HG03558 (cell line): Measurements from ENCODE around the gene LRRC40.
"Not testable (repeated sequence)": the region's sequence is repeated elsewhere in the genome, so short reads cannot be mapped to it uniquely, and the experiment has no call there.

Source experiments
- ATAC-seq: cut with Tn5 transposase; IDR thresholded peaks from one replicate; pipeline ENCODE4 v1.9.1; 2021; ENCODE audit warnings: moderate number of reproducible peaks; ENCODE audit not compliant: unreplicated experiment; ENCODE audit errors: extremely low read depth

Gene LRRC40

DNA sequence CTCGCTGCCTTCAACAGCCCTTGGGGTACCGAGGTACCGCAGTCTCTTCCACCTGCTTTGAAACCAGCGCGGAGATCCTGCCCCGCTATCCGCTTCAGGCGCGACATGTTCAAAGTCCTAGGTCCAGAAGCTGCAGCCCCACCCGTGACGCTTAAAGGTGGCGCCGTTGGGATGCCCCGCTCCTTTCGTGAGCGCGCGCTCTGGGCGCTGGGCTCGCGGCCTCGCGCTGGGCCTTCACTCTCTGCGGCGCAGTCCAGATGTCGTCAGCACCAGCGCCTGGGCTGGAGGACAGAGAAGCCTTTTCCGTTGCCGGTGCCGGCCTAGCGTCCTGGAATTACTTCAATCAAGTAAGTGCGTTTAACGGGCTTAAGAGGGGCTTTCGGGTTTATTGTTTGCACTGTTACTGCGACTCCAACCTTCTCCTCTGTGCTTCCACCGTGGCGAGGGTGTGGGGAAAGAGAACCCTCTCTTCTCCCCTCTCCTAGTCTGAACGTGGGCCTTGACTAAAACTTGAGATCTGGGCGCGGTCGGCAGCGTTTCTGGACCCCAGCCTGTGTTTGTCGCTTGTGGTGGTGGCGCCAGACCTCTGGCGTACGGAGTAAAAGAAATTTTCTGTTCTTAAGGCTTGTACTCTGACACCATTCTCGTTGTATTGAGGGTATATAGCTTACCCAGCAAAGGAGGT lies at the start of gene LRRC40:
Gene LRRC40 (minus strand): TSS at position 146 of the 685 bp plus-strand sequence. CDS start 39 bp downstream, at position 107.
- peak; percentile 78 for ATAC-seq

DNA sequence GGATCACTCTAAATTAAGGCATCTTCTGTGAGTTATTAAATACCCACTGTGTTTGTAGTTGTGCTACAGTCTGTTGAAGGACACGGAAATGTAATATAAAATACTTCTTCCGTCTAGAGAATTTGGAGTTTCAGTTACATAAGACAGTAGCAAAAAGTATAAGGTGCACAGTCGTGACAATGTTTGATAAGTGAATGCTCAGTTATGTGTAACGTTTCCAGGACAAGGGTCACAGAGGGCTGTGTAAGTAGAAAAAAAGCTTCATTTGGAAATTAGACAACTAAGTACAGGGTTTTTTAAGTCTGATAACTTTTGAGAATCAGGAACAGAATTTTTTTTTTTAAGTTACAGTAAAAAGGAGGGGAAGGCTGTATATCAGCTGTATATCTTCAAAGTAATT lies 43.4 kb upstream of the LRRC40 start:
- ATAC-seq, result no peak

DNA sequence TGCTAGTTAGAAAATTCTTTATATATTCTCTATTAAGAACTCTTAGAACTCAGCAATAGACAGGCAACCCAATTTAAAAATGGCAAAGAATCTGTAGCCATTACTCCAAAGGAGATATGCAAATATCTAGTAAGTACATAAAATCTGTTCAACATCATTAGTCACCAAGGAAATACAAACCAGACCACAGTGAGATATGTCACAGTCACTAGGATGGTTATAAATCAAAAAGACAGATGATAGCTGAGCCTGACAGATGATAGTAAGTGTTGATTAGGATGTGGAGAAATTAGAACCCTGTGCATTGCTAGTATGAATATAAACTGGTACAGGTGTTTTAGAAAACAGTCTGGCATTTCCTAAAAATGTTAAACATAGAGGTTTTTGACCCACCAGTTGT lies 42.4 kb upstream of the LRRC40 start:
- no peak for ATAC-seq

DNA sequence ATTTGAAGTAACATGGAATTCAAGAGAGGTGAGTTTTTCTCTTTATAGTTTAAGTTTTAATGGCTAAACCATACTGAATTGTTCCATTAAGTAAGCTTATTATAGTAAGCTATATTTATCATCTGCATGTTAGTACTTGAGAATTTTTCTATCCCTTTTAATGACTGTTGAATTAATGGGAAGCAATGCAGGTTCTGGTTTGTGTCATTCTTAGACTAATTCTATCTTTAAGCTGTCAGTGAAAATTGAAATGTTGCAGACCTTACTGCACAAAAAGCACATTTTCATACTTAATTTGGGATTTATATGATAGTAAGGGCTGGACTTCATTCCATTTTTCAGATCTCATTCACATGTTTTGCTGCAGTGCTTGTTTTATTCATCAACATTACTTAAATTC lies 41.7 kb upstream of the LRRC40 start:
- ATAC-seq, result no peak

DNA sequence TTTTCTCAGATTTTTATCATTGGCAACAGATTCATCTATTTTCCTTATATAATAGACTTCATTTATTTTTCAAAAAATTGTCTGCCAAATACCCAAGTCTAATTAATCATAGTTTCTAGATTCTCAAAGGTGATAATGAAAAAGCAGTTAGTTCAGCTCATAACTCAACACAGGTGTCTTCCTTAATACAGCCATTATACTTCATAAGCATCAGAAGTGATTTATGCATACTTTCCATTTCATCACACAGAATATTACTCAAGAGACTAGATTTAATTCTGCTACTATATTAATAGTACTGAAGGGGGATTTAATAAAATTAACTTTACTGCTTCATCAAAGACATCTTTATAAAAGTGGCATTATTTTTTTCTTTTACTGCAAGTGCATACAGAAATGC lies 34.6 kb upstream of the LRRC40 start:
- no peak for ATAC-seq

DNA sequence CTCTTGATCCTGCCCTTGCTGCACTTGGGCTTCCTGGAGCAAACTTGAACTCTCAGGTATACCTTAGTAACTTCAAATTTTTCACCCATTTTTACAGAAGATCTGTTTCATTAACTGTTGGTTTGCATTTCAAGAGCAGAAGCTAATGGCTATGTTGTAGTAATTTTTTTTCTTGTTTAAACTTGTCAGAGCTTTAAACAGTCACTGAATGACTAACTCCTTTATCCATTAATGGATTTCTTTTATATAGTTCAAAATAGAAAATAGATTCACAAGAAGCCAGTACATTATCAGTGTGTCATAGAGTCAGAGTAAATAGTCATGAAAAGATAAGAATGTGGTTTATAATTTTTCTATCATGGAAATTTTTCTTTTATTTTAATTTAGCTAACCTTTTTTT lies 29.4 kb upstream of the LRRC40 start:
- ATAC-seq, result no peak

DNA sequence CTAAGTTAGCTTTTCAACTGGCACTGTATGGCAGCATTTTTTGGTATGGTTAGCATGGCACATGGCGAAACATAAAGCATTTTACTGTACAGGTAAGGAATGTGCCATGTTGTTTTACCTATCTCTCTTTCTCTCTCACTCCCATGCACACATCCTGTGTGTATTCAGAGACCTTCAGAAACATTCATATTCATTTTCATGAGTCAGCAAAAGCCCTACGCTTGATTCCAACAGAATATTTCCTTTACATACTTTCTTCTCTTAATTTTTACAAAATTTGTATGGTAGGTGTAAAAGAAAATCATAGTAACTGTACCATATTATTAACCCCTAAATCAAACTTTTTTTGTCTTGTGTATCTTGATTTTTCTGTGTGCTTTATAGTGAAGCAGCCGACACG lies 26.1 kb upstream of the LRRC40 start:
- no peak for ATAC-seq

DNA sequence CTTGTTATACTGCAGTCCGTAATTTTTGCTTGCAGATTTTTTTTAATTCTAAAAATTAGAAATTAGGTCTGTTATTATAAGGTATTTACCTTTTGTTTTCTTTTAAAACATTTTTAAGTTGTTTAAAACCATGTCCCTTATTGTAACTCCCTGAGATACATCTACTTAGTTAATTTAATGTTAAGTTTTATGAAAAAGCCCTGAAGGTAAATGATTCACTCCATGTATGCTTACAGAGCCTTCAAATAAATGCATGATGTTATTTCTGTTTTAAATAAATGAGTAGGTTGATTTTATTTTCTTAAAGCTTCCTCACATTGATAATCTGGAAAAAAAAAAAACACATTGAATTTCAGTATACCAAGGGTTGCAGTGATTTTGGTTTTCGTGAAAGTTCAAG lies 23.3 kb upstream of the LRRC40 start:
- ATAC-seq, result no peak

DNA sequence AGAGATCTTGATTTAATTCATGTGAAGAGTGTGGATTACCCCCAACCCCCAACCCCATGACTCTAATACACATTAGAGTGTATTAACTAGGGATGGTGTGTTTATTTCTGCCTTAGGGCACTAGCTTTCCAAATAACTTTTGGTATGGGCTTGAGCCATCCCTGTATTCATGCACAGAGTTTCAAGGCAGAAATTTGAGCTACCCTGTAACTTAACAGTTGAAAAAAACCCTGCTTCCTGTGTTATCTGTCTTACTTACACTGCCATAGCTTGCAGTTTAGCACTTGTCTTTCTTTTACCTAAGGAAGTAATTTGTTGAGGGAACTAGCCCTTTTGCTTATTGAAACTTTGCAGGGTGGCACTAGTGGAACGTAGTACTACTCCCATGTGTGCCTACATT lies 22.1 kb upstream of the LRRC40 start:
- no peak for ATAC-seq

DNA sequence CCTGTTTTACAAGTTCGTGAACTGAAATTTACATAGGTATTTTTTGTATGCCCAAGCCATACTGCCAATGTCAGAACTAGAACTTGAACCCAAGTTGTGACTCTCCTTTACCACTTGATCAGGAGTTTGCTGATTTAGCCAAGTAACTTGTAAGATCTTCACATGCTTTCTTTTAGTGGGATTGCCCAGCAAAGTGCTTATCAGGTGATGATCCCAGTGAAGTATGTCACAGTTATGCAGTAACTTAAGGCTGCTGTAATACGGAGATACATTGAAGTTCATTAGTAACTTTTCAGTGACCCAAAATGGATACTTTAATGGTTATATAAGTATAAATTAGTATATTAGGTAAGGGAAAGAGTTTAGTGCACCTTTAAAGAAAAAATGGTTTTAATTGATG lies 19.6 kb upstream of the LRRC40 start:
- ATAC-seq, result no peak

DNA sequence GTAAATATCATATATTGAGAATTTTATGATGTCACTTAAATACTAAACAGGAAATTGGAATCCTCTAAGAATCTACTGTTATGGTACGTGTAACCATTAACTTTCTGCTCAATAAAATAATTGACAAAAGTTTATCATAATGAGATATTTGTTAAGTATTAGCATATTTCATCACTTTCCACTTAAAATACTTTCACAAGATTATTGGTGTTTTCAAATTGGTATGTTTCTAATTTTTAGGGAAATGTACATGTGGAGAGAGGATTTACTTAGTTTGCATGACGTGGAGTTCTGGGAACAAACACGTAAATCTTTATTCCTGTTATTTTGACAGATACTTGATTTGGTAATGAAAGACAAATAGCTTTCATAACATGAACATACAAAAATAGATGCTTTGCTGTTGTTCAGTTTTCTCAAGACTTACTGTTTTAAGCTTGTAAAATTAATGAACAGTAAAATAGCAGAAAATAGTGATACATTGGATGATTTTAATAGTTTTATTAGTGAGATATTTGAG lies 17.4 kb upstream of the LRRC40 start:
- no peak for ATAC-seq

DNA sequence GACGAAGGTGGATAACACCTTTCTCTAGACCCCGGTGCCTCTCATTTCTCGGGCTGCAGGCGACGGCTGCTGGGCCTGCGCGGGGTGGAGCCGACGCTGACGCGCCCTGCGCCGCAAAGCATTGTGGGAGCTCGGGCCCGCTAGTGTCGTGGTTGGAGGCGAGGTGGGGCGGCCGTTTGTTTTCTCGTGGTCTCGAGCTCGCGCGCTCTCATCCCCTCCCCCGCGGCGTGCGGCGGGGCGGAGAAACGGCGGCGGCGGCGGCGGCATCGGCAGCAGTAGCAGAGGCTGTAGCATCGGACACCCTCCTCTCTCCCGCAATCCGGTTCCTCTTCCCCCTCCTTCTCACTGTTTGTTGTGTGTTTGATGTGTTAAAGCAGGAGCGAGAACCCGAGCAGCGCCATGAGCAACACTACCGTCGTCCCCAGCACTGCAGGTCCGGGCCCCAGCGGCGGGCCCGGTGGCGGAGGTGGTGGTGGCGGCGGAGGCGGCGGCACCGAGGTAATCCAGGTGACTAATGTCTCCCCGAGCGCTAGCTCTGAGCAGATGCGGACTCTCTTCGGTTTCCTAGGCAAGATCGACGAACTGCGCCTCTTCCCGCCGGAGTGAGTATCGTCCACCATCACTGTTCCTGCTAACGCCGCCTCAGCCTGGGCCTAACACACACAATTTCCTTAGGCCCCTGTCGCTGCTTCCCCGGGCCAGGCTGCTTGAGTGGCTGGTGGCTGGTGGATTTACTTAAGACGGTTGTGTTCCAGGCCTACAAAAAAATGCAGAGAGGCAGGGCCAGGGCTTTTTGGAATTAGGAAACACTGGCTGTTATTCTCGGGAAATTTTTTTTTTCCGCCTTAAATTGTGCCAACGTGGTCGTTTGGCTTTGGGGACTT lies 16.1 kb upstream of the LRRC40 start, which contains the start of gene SRSF11:
Gene SRSF11 (plus strand): TSS at position 143 of the 884 bp plus-strand sequence. CDS start 257 bp downstream, at position 400.
- ATAC-seq, result peak; percentile 86

DNA sequence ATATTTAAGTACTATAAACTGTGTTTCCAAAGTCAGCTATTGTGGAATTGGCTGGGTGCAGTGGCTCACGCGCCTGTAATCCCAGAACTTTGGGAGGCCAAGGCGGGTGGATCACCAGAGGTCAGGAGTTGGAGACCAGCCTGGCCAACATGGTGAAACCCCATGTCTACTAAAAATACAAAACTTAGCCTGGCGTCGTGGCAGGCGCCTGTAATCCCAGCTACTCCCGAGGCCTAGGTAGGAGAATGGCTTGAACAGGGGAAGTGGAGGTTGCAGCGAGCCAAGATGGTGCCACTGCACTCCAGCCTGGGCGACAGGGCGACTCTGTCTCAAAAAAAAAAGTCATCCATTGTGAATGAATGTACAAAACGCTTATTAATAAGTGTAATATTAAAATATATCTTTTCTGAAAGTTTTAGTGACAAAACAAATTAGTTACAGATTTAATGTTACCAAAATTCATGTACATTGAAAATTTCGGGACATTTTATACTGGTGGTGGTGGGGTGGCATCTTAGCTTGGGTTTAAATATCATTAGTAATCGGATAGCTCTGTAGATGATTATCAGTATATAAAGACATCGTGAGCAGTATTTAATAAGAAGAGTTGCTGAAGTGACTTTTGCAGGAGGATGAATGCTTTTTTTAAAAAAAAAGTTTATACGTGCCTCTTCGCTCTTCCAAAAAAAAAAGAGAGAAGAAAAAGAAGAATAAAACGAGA lies 15.3 kb upstream of the LRRC40 start:
- ATAC-seq, result no peak

DNA sequence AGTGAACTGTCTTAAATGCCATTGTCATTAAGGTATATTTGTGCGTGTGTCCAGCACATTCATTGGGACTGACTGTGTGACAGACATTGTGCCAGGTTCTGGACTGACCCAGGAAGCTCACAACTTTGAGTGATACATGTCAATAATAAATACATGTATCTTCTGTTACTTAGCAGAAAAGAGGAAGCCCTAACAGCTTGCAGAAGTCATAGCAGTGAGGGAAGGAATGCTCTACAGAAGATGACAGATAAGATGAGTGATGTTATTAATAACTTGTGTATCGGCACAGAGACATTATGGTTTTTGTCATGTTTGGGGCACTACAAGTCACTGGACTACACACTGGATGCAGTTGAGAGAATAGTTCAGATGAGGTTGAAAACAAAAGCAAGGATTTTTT lies 14.6 kb upstream of the LRRC40 start:
- ATAC-seq, result no peak

DNA sequence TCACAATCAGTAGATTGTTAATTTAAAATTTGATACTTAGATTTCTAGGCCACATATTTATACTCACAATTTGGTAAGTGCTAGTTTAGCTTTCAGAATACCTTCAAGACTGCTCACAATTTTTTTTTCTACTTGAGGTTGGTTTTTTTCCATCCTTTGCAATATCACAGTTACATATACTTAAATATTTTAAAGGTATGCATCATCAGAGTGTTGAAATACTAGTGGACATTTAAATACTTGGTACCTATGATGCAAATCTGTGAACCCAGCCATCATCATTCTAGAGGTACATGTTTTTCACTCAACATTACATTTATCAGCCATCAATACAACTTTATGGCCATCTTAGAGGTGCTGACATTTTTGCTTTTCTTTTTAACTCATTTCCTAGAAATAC lies 6.2 kb upstream of the LRRC40 start:
- no peak for ATAC-seq

DNA sequence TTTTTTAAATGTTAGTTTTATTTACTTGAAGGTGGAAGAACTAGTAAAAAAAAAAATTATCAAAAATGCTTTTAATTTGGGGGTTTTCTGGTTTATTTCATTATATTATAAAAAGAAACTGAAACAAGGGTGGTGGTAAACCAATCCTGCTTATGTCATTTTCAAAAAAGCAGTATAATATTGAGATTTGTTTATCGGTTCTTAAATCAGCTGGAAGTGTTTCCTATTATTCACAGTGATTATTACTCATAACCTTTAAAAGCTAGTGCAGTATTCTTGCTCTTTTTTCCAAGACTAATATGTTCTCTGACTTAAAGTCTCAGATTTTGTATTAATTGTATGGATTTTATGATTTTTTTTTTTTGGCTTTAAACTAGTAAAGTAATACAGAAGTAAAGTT lies 5.4 kb upstream of the LRRC40 start:
- ATAC-seq, result no peak

DNA sequence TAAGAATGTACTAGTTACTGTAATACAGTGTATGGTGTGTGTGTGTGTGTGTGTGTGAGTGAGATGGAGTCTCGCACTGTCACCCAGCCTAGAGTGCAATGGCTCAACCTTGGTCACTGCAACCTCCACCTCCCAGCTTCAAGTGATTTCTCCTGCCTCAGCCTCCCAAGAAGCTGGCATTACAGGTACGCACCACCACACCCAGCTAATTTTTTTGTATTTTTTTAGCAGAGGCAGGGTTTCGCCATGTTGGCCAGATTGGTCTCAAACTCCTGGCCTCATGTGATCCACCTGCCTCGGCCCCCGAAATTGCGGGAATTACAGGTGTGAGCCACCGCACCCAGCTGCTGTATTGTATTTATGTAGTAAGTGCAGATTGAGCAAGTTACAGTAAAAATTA lies 2.9 kb upstream of the LRRC40 start:
- ATAC-seq, result no peak

DNA sequence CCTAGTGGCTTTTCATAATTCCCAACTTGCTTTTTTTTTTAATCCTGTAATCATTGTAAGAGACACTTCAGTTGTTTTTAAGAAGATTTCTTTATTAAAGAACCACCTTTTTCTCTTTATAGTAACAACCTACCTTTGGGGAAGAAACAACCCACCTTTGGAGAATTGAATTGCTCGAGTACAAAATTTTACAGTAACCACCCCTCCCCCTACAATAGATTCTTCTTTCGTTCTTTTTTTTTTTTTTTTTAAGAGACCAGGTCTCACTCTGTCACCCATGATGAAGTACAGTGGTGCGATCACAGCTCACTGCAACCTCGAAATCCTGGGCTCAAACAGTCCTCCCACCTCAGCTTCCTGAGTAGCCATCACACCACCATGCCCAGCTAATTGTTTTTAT lies 2.1 kb upstream of the LRRC40 start:
- no peak for ATAC-seq

DNA sequence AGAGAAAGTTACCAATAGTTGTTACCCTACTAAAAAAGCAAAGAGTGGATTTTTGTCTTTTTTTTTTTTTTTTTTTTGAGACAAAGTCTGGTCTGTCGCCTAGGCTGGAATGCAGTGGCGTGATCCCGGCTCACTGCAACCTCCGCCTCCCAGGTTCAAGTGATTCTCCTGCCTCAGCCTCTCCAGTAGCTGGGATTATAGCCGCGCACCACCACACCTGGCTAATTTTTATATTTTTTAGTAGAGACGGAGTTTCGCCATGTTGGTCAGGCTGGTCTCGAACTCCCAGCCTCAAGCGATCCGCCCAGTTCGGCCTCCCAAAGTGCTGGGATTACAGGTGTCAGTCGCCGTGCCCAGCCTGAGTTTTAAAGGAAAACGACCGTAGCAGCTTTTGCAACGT lies 1.5 kb upstream of the LRRC40 start:
- not testable (repeated sequence) for ATAC-seq

DNA sequence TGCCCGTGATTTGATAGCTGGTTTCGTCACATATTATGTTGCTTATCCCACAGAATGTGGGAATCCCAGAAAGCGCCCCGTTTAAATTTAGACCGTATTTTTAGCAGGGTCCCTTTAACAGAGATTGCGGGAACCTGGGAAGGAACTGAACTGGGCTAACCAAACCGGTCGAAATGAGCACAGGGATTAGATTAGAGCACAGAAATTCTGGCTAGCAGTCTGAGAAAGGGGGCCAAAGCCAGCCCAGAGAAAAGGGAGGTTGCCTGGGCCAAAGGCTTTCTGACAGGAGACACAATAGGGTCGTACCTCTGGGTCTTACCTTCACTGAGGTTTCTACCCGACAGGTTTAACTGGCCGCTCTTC lies 327 bp downstream of the LRRC40 start:
- peak; percentile 9 for ATAC-seq

DNA sequence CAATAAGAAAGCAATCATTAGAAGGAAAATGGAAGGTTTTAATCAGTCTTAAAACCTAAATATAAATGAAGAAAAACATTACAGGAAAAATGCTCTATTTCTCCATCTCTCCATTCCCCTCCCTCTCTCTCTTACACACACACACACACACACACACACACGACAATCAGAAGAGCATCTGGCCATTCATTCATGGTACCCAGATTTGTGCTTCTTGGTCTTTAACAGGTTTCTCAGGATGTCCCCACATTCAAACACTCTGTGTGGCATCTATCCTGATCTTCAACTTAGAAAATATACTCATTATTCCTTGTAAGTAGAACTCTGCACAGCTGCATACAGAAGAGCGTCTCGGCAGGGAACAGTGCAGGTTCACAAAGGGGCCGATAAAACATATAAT lies 779 bp downstream of the LRRC40 start:
- no peak for ATAC-seq
